B cell (primary cell): ENCODE results near the gene MS4A4E. TPM values are rescaled to one million over a fixed set of nuclear protein-coding genes. Genes with fewer than 3 reads are reported as not detected.

ENCODE experiments used
- ATAC-seq: fragments of 200-7000 bp; cut with Tn5 transposase; one replicate; pipeline ENCODE4 v1.10.0; 2021; ENCODE audit warnings: low read depth, mild to moderate bottlenecking, moderate number of reproducible peaks, moderate library complexity
- CTCF ChIA-PET: fragments of 350-600 bp; sonication (Branson Sonifier 250); formaldehyde crosslinking; loops from one replicate; lab custom pipeline; 2021; ENCODE audit warnings: antibody characterized with exemption, inconsistent platforms; lab: Charles Lee
- POLR2A ChIA-PET: fragments of 350-600 bp; sonication (Branson Sonifier 250); formaldehyde crosslinking; loops from one replicate; lab custom pipeline; 2021; ENCODE audit warnings: antibody characterized with exemption; lab: Charles Lee
- DNase-seq: peaks from one replicate; pipeline ENCODE4 v3.0.0; 2013
- H2AFZ ChIP-seq: 2 replicates; pipeline ENCODE4 v1.6.1; 2012; ENCODE audit warnings: mild to moderate bottlenecking, low read depth, low read length; ENCODE audit not compliant: insufficient read depth, poor library complexity, severe bottlenecking
- H3K27ac ChIP-seq, 2 donors: 1 replicate in 1 of 2; 2 replicates in 1 of 2; pipeline ENCODE4 v1.5.1; 2012 to 2013; ENCODE audit warnings: low read length in 2 of 2, mild to moderate bottlenecking in 2 of 2, moderate library complexity in 1 of 2
- H3K27me3 ChIP-seq, 4 experiments: fragments of 200-600 bp in 1 of 4; sonication (generic) in 1 of 4; replicated peaks in 1 of 4; 1 replicate in 2 of 4; 2 replicates in 2 of 4; pipeline versions ENCODE4 v1.6.1 to v1.7.0; 2013 to 2016; ENCODE audit warnings: low read length in 3 of 4, mild to moderate bottlenecking in 2 of 4, mixed read lengths in 1 of 4, moderate library complexity in 1 of 4; ENCODE audit not compliant: insufficient read depth in 4 of 4, control insufficient read depth in 3 of 4; ENCODE audit errors: control extremely low read depth in 1 of 4
- H3K36me3 ChIP-seq, 2 experiments: replicated peaks in 1 of 2; 1 replicate in 1 of 2; 2 replicates in 1 of 2; pipeline versions ENCODE4 v1.6.1 to v1.7.1; 2013; ENCODE audit warnings: low read length in 1 of 2; ENCODE audit not compliant: insufficient read depth in 2 of 2, control insufficient read depth in 1 of 2; ENCODE audit errors: control extremely low read depth in 1 of 2, extremely low read depth in 1 of 2
- H3K4me1 ChIP-seq, 2 donors: fragments of 200-600 bp in 1 of 2; sonication (generic) in 1 of 2; 1 replicate in 1 of 2; 2 replicates in 1 of 2; pipeline versions ENCODE4 v1.5.1 to v1.6.1; 2013 to 2017; ENCODE audit warnings: low read length in 2 of 2; ENCODE audit not compliant: control insufficient read depth in 2 of 2, insufficient read depth in 2 of 2
- H3K4me2 ChIP-seq: replicated peaks from 2 replicates; pipeline ENCODE3; 2012; ENCODE audit warnings: mild to moderate bottlenecking, low read depth, low read length; ENCODE audit not compliant: poor library complexity, severe bottlenecking
- H3K4me3 ChIP-seq, 5 experiments: fragments of 200-600 bp in 1 of 5; sonication (generic) in 1 of 5; 1 replicate in 3 of 5; 2 replicates in 2 of 5; pipeline versions ENCODE4 v1.5.1 to v1.7.0; 2011 to 2016; ENCODE audit warnings: low read length in 4 of 5, mild to moderate bottlenecking in 4 of 5, low read depth in 2 of 5, control low read depth in 1 of 5, moderate library complexity in 1 of 5; ENCODE audit not compliant: insufficient read depth in 1 of 5; ENCODE audit errors: control extremely low read depth in 1 of 5, extremely low read depth in 1 of 5
- H3K79me2 ChIP-seq: fragments of 200-600 bp; sonication (generic); one replicate; pipeline ENCODE4 v1.6.0; 2016; ENCODE audit warnings: low read length; ENCODE audit not compliant: control insufficient read depth, insufficient read depth
- H3K9ac ChIP-seq: fragments of 200-600 bp; sonication (generic); 2 replicates; pipeline ENCODE4 v1.6.1; 2017; ENCODE audit warnings: mild to moderate bottlenecking, low read length, moderate library complexity
- H3K9me3 ChIP-seq, 3 donors: one replicate each; pipeline versions ENCODE4 v1.6.1 to v1.7.1; 2013; ENCODE audit warnings: low read length in 2 of 3; ENCODE audit not compliant: control insufficient read depth in 2 of 3, insufficient read depth in 1 of 3; ENCODE audit errors: control extremely low read depth in 1 of 3
- H4K20me1 ChIP-seq: 2 replicates; pipeline ENCODE4 v1.6.0; 2012; ENCODE audit warnings: mild to moderate bottlenecking, low read length; ENCODE audit not compliant: insufficient read depth, control insufficient read depth, poor library complexity, severe bottlenecking
- H3K27ac Mint-ChIP-seq: one replicate; pipeline ENCODE4 v1.8.0; 2021; ENCODE audit warnings: mixed read lengths
- H3K27me3 Mint-ChIP-seq: one replicate; pipeline ENCODE4 v1.8.0; 2021; ENCODE audit warnings: mixed read lengths
- H3K4me1 Mint-ChIP-seq: one replicate; pipeline ENCODE4 v1.8.0; 2021; ENCODE audit warnings: mixed read lengths
- H3K4me3 Mint-ChIP-seq: one replicate; pipeline ENCODE4 v1.8.0; 2021; ENCODE audit warnings: mixed read lengths
- H3K9me3 Mint-ChIP-seq: one replicate; pipeline ENCODE4 v1.8.0; 2022; ENCODE audit warnings: mixed read lengths; ENCODE audit not compliant: insufficient read depth
- EZH2 ChIP-seq: IDR thresholded peaks from 2 replicates; pipeline ENCODE4 v1.6.1; 2012; ENCODE audit warnings: borderline replicate concordance, low read depth, mild to moderate bottlenecking, moderate library complexity, low read length; ENCODE audit not compliant: insufficient read depth, poor library complexity, severe bottlenecking
- WGBS: methylation state at CpG from one replicate; pipeline ENCODE4 v1.1.5; 2013; ENCODE audit warnings: missing lambda C conversion rate; ENCODE audit not compliant: insufficient coverage; 5-methylcytosine and 5-hydroxymethylcytosine counted together
- intact Hi-C: fragments of 100-400 bp; cut with micrococcal nuclease; formaldehyde crosslinking; loops from one replicate; pipeline ENCODE4 v1.10.0; 2022
- polyA plus RNA-seq: library from polyadenylated mRNA; depleted of rRNA; stranded (reverse); fragments of >200 nt; gene quantifications from 2 replicates; pipeline ENCODE4 v1.2.3, GENCODE V29; 2012
- total RNA-seq, 2 donors: library from RNA; stranded (reverse); fragments of 120-200 nt in 1 of 2; gene quantifications; 1 replicate in 1 of 2; 2 replicates in 1 of 2; pipeline versions ENCODE4 v1.2.3 to v1.2.4, GENCODE V29; 2013 to 2022
- TF ChIP-seq, protein P1 (sequence below): fragments of 200-600 bp; IDR thresholded peaks from one replicate; pipeline ENCODE4 v1.8.0; 2022; ENCODE audit warnings: antibody characterized with exemption, mild to moderate bottlenecking

Gene MS4A4E
- total and polyA plus RNA-seq, 2 donors (not counting 1 experiment from before 2014, with no cell fraction given), result 0.27 to 0.42 TPM

GRCh38 chr11:60263402-60263801 is 20.5 kb upstream of the MS4A4E start:
- no peak overlapping the region for H3K9ac ChIP-seq
- TF ChIP-seq EZH2, result no peak
- TF ChIP-seq, protein P1, sequence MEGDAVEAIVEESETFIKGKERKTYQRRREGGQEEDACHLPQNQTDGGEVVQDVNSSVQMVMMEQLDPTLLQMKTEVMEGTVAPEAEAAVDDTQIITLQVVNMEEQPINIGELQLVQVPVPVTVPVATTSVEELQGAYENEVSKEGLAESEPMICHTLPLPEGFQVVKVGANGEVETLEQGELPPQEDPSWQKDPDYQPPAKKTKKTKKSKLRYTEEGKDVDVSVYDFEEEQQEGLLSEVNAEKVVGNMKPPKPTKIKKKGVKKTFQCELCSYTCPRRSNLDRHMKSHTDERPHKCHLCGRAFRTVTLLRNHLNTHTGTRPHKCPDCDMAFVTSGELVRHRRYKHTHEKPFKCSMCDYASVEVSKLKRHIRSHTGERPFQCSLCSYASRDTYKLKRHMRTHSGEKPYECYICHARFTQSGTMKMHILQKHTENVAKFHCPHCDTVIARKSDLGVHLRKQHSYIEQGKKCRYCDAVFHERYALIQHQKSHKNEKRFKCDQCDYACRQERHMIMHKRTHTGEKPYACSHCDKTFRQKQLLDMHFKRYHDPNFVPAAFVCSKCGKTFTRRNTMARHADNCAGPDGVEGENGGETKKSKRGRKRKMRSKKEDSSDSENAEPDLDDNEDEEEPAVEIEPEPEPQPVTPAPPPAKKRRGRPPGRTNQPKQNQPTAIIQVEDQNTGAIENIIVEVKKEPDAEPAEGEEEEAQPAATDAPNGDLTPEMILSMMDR, result no peak
- Mint-ChIP-seq H3K27ac (no peak overlapping the region), H3K27me3 (no peaks in the 10 kb centered on the region), H3K9me3 (no peaks in the 10 kb centered on the region), H3K4me3 (no peak overlapping the region), H3K4me1 (peaks cover 4% of the 10 kb centered on the region)
- no peak for DNase-seq
- H2AFZ ChIP-seq, result no peak overlapping the region
- POLR2A ChIA-PET, result no interaction called here
- H3K4me1 ChIP-seq, result no peaks in the 10 kb centered on the region
- no peaks in the 10 kb centered on the region for H3K27me3 ChIP-seq
- H3K36me3 ChIP-seq, result no peaks in the 10 kb centered on the region
- H3K9me3 ChIP-seq, result no peaks in the 10 kb centered on the region
- no peak overlapping the region for H3K4me2 ChIP-seq
- no peaks in the 10 kb centered on the region for H4K20me1 ChIP-seq
- CTCF ChIA-PET, result interaction anchor here (1.1 to 4.3 kb wide), 9 partner anchors 12 to 568 kb away, joined by 3 to 153 read pairs (median 18); no protein-coding TSS in a partner anchor
- intact Hi-C loops, result no loop called here
- no peaks in the 10 kb centered on the region for H3K79me2 ChIP-seq
- H3K27ac ChIP-seq, result no peak overlapping the region
- ATAC-seq, result no peak
- no peak overlapping the region for H3K4me3 ChIP-seq
- 91% methylated on average over 4 of the region's 4 CpGs for WGBS

DNA sequence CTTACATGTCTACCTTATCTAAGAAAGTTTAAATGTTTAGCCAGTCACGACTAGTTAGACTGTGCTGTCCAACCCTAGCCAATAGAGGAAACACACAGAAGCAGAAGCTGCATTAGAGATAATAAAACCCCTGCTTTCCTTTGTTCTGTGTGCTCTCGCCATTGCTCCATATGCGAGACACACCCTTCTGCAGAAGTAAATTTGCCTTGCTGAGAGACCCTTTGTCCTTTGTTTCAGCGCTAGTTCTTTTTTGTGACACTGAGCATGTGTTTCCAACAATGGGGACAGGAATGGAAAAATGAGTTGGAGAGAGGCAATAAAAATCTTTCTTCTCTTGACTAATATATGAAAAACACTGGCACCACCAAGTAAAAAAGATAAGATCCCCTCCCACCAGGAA is 18.1 kb upstream of the MS4A4E start:
- Histone ChIP-seq H3K4me1 (no peaks in the 10 kb centered on the region), H3K27me3 (no peaks in the 10 kb centered on the region), H3K4me3 (no peak overlapping the region), H3K27ac (no peak overlapping the region), H3K36me3 (no peaks in the 10 kb centered on the region), H2AFZ (no peak overlapping the region), H3K4me2 (no peak overlapping the region), H3K9me3 (no peaks in the 10 kb centered on the region), H4K20me1 (no peaks in the 10 kb centered on the region), H3K79me2 (no peaks in the 10 kb centered on the region), H3K9ac (no peak overlapping the region)
- no peak for ATAC-seq
- Mint-ChIP-seq H3K9me3 (no peaks in the 10 kb centered on the region), H3K4me1 (peaks cover 4% of the 10 kb centered on the region), H3K27ac (no peak overlapping the region), H3K4me3 (no peak overlapping the region), H3K27me3 (no peaks in the 10 kb centered on the region)
- TF ChIP-seq EZH2, result no peak
- no peak for DNase-seq
- WGBS, result 86% methylated on average over 2 of the region's 4 CpGs
- POLR2A ChIA-PET, result no interaction called here
- CTCF ChIA-PET, result no interaction called here
- intact Hi-C loops, result no loop called here
